Measurements from ENCODE around the gene TRPM2. TPM values are rescaled to one million over a fixed set of nuclear protein-coding genes. Genes with fewer than 3 reads are reported as not detected.

TRPM2 gene
- total and polyA plus RNA-seq, 2 of the 8 experiments (the other 6 are each of a cell fraction or from before 2014, with no cell fraction given), result 0.27 to 0.28 TPM

GRCh38 chr21:44356160-44356559, 2.7 kb downstream of the TRPM2 start (continued):
- TF ChIP-seq BRCA1 (IDR thresholded peaks at IDR 0.05; ENCODE audit: low read depth, low read length), result no peak
- no peak for TF ChIP-seq TAF7 (optimal IDR thresholded peaks at IDR 0.05; ENCODE audit: borderline replicate concordance, low read depth, low read length)
- no peak for TF ChIP-seq EZH2 (IDR thresholded peaks at IDR 0.05; ENCODE audit: low read depth, low read length, severe bottlenecking)
- no peak for TF ChIP-seq POLR2A (IDR thresholded peaks at IDR 0.05; ENCODE audit: control extremely low read depth in 1 of 2, low read depth in 2 of 2, low read length in 2 of 2)
- TF ChIP-seq EP300 (IDR thresholded peaks at IDR 0.05; ENCODE audit: borderline replicate concordance in 1 of 2, low read depth in 2 of 2, low read length in 2 of 2), result no peak
- TF ChIP-seq CHD1 (IDR thresholded peaks at IDR 0.05; ENCODE audit: low read depth, low read length), result no peak

Data from H1 (cell line).